ENCODE measurements around the gene SEMA5B.

DNA sequence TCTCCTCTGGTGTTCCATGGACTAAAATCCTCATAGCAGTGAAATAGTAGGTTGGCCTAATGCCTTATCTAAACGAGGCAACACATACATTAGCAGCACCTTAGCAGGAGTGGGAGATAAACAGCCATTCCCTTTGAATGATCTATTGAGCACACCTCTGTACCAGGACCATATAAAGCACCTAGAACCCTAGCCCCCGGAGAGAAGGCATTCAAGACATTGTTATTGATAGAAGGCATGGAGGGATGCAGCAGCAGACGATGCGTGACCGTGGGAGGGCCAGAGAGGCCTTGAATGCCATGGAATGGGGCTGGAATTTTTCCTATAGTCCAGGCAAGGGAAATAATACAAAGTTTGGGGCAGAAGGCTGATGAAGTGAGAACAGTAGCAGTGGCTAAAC, 6.6 kb upstream of the SEMA5B start:
- no peak for TF ChIP-seq POLR2AphosphoS5 (IDR thresholded peaks at IDR 0.05; ENCODE audit: low read depth, low read length)
- TF ChIP-seq POLR2A (IDR thresholded peaks at IDR 0.05; ENCODE audit: low read depth, low read length), result no peak
- TF ChIP-seq TAF1 (IDR thresholded peaks at IDR 0.05; ENCODE audit: low read depth, low read length), result no peak
- TF ChIP-seq SPI1 (IDR thresholded peaks at IDR 0.05; ENCODE audit: low read depth, low read length), result no peak
